ENCODE results near the gene PRKG1.
"Not testable (repeated sequence)": the region's sequence is repeated elsewhere in the genome, so short reads cannot be mapped to it uniquely, and the experiment has no call there.

PRKG1 gene

DNA sequence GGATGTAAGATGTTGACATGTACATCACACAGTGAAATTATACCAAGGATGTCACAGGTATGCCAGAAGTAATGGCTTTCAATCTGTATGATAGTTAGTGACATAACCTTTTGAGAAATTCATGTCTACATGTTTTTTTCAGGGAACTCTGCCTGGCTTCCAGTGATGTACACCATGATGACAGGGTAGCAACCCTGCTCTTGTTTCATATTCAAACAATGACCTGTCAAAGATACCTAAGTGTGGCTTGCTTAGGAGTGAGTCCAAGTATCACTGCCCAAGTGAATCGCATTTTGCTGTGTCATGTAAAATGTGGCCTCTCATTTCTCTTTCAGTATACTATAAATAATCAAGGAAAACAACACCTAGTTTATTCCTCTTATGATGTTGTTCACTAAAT lies 1033.9 kb downstream of the PRKG1 start:
- DNase-seq, result no peak

DNA sequence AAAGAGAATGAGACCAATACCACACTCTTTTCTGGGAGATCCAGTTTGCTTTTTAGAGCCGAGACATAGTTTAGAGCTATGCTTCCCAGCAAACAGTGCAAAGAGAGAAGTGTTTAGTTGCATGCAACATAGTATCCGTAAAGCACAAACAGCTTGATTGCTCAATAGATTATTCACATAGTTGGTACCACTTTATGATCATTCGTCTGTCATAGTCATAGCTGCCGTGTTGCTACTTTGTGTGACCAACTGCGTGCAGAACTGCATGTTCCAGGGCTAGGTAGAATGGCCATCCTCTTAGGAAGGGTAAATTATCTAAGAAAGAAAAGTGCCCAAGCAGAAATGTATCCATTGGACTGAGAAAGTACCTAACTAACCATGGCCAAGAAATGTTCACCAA lies 1036.3 kb downstream of the PRKG1 start:
- no peak for DNase-seq

DNA sequence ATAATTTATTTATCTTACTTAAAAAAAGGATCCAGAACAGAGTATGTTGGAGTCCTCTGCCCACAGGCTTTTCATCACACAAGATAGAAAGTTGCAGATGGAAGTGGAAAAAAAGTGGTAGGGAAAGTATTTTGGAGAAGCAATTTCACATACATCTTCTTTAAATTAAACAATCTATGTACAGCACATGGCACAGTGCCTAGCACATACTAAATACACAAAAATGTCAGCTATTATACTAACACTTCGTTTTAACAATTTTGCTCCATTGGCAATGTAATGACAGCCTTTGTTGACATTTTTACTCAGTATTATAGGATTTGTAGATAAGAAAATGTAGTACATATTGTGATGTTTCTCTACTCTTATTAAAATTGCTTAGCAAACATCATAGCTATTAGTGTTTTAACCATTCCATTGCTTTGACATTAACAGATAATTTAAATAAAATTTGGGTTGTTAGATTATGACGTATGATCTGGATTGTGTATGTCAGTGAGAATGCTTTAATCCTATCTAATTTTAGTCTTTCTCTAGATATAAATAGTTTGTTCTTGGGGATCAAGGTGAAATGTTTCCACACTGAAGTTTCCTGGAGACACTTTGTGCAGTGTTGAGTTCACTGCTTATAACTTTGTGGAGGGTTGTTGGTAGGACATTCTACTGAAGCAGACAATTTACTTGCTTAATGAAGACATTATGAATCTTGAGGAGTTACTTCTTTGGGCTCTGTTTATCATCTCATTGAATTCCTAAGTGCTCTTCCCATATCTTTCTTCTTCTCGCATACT lies 1037.0 kb downstream of the PRKG1 start:
- DNase-seq, result no peak

GRCh38 chr10:52115823-52116222 lies 1041.5 kb downstream of the PRKG1 start:
- DNase-seq, result no peak

DNA sequence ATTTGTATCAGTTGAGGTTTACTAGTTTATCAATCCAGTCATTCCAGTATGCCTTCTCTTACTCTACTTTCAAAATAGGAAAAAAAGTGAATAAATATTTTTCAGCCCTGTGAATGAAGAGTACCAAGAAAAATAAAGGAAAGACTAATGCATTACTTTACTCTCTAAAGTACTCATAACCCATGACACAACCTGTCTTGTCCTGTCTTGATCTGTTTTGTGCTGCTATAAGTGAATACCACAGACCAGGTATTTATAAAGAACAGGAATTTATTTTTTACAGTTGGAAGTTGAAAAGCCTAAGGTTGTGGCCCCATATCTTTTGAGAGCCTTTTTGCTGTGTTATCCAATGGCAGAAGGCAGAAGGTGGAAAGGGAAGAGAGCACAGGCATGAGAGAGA lies 1045.2 kb downstream of the PRKG1 start:
- no peak for DNase-seq

DNA sequence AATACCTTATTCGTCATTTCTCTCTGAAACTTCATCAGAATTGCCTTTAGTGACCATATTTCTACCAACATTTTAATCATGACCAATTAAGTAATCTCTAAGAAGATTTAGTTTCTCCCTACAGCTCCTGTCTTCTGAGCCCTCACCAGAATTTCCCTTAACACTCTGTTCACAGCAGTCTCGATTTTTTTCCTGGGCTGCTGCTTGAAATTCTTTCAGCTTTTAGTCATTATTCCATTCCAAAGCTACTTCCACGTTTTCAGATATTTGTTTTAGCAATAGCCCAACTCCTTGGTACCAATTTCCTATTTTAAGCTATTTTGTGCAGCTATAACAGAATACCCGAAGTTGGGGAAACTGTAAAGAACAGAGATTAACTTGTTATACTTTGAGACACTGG lies 1047.4 kb downstream of the PRKG1 start:
- no peak for DNase-seq

GRCh38 chr10:52128056-52128683 lies 1053.9 kb downstream of the PRKG1 start:
- no peak for DNase-seq

GRCh38 chr10:52129410-52130178 lies 1055.3 kb downstream of the PRKG1 start:
- DNase-seq, result no peak

DNA sequence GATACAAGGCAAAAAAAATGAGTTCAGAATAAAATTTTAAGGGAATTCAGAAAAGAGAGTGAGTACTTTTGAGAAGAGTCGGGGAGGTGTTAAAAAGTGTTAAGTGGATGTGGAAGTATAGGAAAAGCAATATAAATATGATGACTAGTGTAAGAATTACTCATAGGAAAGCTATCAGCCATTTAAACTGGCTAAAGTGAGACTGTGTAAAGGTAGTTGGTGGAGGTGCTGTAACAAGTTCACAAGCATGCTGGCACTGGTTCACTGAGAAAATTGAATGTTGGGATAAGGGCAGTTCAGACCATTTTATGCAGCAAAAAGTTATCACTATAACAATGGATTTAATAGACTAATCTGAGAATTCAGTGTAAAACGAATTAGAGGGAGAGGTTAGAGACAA lies 1060.8 kb downstream of the PRKG1 start:
- DNase-seq, result no peak

GRCh38 chr10:52136921-52137320 lies 1062.6 kb downstream of the PRKG1 start:
- no peak for DNase-seq

- no peak for DNase-seq
These were observed 1069.1 kb downstream of the PRKG1 start for GRCh38 chr10:52143338-52143737.

GRCh38 chr10:52145636-52146035 lies 1071.3 kb downstream of the PRKG1 start:
- no peak for DNase-seq

DNA sequence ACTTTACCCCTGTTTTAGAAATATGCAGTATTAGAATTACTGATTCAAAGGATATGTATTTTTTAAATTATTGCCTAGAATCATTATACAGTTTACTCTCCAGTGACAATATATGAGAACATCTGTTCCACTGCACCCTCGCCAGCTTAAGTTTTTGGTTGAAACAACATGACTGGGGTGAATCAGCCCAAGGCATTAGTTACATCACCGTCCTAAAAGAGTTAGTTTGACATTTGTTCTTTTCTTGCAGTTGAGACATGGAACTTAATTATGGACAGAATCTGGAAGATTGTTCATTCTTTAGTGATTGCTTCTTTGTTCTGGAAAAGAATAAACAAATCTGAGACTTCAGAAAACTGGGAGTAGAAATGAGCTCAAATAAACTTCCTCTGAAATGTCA lies 1072.5 kb downstream of the PRKG1 start:
- no peak for DNase-seq

- no peak for DNase-seq
These were observed 1096.5 kb downstream of the PRKG1 start for GRCh38 chr10:52170776-52171175.

GRCh38 chr10:52172581-52172980 lies 1098.3 kb downstream of the PRKG1 start:
- no peak for DNase-seq

DNA sequence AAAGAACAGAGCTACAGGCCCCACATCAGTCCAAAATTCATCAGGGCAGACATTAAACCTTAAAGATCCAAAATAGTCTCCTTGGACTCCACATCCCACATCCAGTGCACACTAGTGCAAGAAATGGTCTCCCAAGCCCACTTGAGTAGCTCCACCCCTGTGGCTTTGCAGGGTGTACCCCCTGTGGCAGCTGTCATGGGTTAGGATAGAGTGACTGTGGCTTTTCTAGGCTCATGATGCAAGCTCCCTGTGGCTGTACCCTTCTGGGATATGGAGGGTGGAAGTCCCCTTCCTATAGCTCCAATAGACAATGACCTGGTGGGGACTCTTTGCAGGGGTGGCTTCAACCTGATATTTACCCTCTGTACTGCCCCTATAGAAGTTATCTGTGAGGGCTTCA lies 1111.0 kb downstream of the PRKG1 start:
- DNase-seq, result no peak

DNA sequence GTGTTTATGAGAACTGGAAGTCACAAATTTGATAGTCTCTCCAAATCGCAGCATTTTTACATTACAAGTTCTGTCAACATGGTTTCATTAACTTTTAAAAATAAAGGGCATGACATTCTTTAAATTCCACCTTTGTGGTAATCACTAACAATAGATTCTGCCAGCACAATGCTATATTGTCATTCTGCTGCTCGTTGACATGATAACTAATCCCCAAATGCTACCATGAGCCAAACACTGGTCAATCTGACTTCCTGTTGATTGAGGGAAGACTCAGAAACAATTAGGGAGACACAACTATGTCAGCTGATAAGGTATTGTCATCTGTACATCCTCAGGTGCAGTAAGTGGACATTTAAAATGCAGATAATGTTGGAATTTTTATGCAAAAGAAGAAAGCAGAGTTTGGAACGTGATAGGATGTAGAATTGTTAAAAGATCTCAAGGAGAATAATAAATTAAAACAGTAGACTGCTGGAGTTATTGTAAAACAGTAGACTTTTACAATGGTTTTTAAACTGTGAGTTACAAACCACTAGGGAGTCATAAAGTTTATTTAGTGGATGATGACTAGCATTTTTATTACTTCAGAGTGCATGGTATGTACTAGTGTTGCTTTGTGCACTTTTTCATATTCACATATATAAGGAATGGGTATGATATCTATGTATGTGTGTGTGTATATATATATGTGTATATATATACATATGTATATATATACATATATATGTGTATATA lies 1113.4 kb downstream of the PRKG1 start:
- no peak for DNase-seq

DNA sequence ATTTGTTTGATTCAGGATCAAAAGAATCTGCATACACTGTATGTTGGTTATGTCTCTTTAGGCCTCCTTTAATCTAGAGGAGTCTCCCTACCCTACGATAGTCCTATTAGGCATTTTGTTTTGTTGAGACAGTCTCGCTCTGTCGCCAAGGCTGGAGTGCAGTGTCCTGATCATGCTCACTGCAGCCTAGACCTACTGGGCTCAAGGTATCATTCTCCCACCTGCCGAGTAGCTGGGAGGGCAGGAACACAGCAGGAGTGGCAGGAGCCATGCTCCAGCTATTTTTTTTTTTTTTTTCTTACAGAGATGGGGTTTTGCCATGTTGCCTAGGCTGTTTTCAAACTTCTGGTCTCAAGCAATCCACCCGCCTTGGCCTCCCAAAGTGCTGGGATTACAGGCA lies 1116.8 kb downstream of the PRKG1 start:
- no peak for DNase-seq

GRCh38 chr10:52194191-52194590 lies 1119.9 kb downstream of the PRKG1 start:
- DNase-seq, result no peak

GRCh38 chr10:52194716-52195115 lies 1120.4 kb downstream of the PRKG1 start:
- DNase-seq, result no peak

DNA sequence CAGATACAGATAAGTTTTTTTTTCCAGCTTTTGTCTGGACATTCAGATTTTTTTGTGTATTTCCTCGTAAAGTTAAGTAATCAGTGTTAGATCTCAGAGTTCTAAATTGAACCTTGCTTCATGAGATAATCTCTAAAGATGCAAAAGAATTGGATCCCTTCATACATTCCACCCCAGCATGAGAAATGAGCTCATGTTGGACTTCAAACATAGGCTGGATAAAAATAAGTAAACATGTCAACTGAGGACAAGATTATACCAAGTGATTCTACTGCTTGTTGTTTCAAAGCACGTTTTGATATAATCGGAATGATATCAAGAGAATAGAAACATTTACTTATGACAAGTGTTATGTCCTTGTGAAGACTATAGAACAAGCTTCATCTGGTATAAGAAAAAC lies 1122.8 kb downstream of the PRKG1 start:
- DNase-seq, result no peak

GRCh38 chr10:52198540-52198939 lies 1124.3 kb downstream of the PRKG1 start:
- no peak for DNase-seq

DNA sequence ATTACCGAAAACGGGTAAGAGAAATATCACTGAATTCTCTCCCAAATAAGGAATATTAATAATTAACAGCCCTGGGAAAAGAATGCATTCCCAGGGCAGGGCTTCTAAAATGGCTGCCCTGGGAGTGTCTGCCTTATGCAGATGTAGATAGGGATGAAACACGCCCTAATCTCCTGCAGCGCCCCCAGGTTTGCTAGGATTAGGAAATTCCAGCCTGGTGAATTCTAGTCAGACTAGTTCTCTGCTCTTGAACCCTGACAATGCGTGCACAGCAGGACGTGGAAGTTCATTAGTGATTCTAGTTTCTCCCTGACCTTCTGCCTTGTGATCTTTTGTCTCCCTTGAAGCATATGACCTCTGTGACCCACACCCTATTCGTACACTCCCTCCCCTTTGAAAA lies 1130.6 kb downstream of the PRKG1 start:
- not testable (repeated sequence) for DNase-seq
